ENCODE results near the gene PLEKHN1. TPM values are rescaled to one million over a fixed set of nuclear protein-coding genes. Genes with fewer than 3 reads are reported as not detected.
"Not testable (repeated sequence)": the region's sequence is repeated elsewhere in the genome, so short reads cannot be mapped to it uniquely, and the experiment has no call there.

Gene PLEKHN1
- total RNA-seq, 1 donor = 0.54 TPM

DNA sequence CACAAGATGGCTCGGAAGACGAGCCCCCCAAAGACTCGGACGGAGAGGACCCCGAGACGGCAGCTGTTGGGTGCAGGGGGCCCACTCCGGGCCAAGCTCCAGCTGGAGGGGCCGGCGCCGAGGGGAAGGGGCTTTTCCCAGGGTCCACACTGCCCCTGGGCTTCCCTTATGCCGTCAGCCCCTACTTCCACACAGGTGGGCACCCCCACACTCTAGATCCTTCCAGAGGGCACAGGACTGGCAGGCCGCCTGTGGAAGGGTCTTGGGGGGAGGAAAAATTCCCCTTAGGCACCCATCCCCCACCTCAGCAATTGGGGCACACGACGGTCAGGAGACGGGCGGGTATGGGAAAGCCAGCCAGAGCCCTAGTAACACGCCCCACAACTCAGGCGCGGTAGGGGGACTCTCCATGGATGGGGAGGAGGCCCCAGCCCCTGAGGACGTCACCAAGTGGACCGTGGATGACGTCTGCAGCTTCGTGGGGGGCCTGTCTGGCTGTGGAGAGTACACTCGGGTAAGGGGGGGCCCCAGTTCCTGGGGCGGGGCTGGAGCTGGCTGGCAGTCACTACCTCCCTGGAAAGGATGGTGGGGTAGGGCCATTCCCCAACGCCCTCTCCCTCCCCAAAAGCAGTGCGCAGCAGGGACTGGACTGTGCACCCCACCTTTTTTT lies 23.3 kb upstream of the PLEKHN1 start:
- H3K4me3 ChIP-seq (ENCODE audit: low read depth, low read length) = no peak overlapping the region
- peak; percentile 58 for DNase-seq (ENCODE audit: low read depth)
- TF ChIP-seq, protein P1, sequence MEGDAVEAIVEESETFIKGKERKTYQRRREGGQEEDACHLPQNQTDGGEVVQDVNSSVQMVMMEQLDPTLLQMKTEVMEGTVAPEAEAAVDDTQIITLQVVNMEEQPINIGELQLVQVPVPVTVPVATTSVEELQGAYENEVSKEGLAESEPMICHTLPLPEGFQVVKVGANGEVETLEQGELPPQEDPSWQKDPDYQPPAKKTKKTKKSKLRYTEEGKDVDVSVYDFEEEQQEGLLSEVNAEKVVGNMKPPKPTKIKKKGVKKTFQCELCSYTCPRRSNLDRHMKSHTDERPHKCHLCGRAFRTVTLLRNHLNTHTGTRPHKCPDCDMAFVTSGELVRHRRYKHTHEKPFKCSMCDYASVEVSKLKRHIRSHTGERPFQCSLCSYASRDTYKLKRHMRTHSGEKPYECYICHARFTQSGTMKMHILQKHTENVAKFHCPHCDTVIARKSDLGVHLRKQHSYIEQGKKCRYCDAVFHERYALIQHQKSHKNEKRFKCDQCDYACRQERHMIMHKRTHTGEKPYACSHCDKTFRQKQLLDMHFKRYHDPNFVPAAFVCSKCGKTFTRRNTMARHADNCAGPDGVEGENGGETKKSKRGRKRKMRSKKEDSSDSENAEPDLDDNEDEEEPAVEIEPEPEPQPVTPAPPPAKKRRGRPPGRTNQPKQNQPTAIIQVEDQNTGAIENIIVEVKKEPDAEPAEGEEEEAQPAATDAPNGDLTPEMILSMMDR (IDR thresholded peaks at IDR 0.05; ENCODE audit: insufficient read depth, low read length) = no peak

DNA sequence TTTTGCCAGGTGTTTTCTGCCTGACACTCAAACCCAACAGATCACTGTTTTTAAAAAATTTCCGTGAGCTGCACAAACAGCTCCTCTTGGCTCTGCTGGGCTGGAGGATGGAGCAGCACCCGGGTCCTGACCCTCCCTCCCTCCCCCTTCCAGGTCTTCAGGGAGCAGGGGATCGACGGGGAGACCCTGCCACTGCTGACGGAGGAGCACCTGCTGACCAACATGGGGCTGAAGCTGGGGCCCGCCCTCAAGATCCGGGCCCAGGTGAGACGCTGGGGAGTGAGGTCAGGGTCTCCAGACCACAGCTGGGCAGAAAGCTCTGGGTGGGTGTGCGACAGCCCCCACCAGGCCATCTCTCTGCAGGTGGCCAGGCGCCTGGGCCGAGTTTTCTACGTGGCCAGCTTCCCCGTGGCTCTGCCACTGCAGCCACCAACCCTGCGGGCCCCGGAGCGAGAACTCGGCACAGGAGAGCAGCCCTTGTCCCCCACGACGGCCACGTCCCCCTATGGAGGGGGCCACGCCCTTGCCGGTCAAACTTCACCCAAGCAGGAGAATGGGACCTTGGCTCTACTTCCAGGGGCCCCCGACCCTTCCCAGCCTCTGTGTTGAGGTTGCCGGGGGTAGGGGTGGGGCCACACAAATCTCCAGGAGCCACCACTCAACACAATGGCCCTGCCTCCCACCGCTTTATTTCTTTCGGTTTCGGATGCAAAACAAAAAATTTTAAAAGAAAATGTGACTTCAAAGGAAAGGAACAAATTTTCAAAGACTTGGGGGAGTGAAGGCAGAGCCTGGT lies 22.5 kb upstream of the PLEKHN1 start:
- TF ChIP-seq, protein P1 (IDR thresholded peaks at IDR 0.05; ENCODE audit: insufficient read depth, low read length) = no peak
- no peak overlapping the region for H3K4me3 ChIP-seq (ENCODE audit: low read depth, low read length)
- no peak for DNase-seq (ENCODE audit: low read depth)

DNA sequence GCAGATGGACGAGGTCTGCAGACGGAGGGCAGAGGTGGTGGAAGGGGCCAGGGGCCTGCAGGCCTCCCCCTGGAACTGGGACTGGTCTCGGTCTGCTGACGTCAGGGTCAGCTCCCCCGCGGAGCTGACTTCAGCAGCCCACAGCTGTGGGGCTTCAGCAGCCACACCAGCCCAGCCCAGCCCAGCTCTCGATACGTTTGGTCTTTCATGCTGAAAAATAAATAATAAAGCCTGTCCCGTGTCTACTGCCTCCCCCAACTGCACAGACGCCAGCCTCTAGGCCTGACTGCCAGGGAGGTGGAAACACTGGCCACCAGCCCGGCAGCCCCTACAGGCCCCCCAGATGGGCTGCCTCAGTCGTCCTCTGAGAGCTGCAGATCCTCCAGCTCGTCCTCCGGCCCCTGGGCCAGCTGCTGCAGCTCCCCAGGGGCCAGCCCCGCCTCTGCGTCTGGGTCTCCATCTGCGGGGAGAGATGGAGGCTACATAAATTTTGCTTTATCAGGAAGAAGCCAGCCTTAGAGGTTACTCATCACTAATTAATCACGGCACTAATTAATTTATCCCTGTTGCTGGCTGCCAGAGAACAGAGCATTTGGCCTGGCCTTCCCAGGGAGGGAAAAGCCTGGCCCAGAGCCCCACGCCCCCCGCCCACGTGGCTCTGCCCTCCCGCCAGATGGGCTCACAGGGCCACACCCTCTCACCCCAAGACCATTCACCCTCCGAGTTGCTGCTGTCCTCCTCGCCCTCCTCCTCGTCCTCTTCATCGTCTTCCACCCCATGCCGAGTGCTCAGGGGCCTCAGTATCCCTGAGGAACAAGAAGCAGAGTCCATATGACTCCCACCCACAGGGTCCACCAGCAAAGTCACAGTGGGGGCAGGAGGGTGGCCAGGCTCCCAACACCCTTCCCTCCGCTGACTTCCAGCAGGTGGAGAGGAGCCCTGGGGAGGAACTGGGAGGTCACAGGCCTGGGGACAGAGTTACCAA lies 21.6 kb upstream of the PLEKHN1 start:
- H3K4me3 ChIP-seq (ENCODE audit: low read depth, low read length) = no peak overlapping the region
- TF ChIP-seq, protein P1 (IDR thresholded peaks at IDR 0.05; ENCODE audit: insufficient read depth, low read length) = no peak
- DNase-seq (ENCODE audit: low read depth) = peak; percentile 49

DNA sequence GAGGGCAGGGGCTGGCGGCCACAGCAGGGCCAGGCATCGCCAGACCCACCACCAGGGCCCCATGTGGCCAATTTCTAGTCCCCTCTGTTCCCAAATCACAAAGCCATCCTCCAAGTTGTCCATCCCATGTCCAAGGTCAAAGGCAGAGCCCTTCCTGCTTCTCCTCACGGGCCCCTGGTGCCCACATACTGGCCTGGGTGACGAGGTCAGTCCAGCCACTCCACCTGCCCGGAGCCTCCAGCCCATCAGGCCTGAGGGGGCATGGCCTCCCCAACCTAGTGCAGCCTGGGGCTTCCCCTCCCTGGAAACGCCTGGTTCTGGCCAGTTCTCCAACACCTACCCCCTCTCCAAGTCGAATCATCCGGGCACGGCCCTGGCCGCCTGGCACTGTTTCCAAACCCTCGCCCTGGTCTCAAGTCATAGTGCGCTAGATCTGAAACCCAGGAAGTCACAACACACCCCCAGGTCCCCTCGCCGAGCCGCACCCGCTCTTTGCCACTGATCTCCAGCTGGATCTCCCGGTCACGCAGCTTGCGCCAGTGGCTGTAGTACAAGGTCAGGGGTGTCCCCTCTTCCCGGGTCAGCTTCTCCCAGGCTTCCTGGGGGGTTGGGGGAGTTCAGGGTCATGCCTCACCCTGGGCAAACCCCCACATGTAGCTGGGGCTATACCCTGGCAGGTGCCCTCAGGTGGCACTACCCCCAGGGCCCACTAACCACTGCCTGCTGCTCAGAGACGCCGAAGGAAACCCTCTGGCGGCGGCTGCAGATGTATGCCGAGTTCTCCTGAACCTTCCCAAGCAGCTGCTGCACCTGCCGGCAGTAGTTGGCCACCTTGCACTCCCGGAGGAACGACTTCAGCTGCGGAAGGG lies 20.4 kb upstream of the PLEKHN1 start:
- H3K4me3 ChIP-seq (ENCODE audit: low read depth, low read length) = no peak overlapping the region
- DNase-seq (ENCODE audit: low read depth) = no peak
- TF ChIP-seq, protein P1 (IDR thresholded peaks at IDR 0.05; ENCODE audit: insufficient read depth, low read length) = no peak

DNA sequence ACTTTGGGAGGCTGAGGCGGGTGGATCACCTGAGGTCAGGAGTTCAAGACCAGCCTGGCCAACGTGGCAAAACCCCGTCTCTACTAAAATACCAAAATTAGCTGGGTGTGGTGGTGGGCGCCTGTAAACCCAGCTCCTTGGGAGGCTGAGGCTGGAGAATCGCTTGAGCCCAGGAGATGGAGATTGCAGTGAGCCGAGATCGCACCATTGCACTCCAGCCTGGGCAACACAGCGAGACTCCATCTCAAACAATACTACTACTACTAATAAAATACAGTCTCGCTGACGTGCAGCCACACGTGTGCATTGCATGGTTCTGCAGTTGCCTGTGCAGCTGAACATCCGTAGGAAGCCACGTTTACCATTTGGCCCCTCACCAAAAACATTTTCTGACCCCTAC lies 19.5 kb upstream of the PLEKHN1 start:
- DNase-seq (ENCODE audit: low read depth); H3K4me3 ChIP-seq (ENCODE audit: low read depth, low read length): not testable (repeated sequence)

DNA sequence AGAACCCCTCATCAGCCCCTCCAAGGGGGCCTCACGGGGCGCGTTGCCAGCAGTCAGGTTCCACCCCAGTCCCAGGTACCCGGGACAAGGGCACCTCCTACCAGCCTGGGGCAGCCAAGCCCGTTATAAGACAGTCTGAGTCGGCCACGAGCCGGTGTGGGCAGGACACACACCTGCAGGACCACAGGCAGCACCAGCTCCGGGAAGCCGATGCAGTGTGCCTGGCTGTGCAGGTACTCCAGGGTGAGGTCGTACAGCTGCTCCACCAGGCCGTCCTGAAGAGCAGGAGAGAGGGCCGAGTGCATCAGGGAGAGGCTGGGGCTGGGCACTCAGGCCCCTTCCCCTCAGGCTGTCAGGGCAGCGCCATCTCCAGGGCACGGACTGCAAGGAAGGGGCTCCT lies 18.3 kb upstream of the PLEKHN1 start:
- TF ChIP-seq, protein P1 (IDR thresholded peaks at IDR 0.05; ENCODE audit: insufficient read depth, low read length) = no peak

More for the DNA sequence above, 18.3 kb upstream of the PLEKHN1 start:
- H3K4me3 ChIP-seq (ENCODE audit: low read depth, low read length) = no peak overlapping the region
- no peak for DNase-seq (ENCODE audit: low read depth)

Data from fibroblast of the aortic adventitia (primary cell).